Frontal cortex (tissue), 4 donors: ENCODE data around the gene HELZ. TPM values are rescaled to one million over a fixed set of nuclear protein-coding genes. Genes with fewer than 3 reads are reported as not detected.
"Not testable (repeated sequence)": the region's sequence is repeated elsewhere in the genome, so short reads cannot be mapped to it uniquely, and the experiment has no call there.

ENCODE experiments used
- DNase-seq, 2 donors: peaks; one replicate each; pipeline ENCODE4 v3.0.0; 2012; ENCODE audit warnings: low spot score in 2 of 2
- FAIRE-seq: peaks from 2 replicates; lab custom pipeline; 2012; peaks lifted over from hg19 to GRCh38; lab: Jason Lieb, UNC
- total RNA-seq: library from RNA; depleted of rRNA; stranded (reverse); fragments of >200 nt; gene quantifications from one replicate; pipeline ENCODE4 v1.2.3, GENCODE V29; 2014
- donor health status: control.
- donor health status: control.
- donor health status: control.

The HELZ gene
- total RNA-seq, 1 donor from 2014 or later: 37.1 TPM

- DNase-seq (no peak), FAIRE-seq (no peak)
These were observed 41.2 kb downstream of the HELZ start for GRCh38 chr17:67203818-67204217.

DNA sequence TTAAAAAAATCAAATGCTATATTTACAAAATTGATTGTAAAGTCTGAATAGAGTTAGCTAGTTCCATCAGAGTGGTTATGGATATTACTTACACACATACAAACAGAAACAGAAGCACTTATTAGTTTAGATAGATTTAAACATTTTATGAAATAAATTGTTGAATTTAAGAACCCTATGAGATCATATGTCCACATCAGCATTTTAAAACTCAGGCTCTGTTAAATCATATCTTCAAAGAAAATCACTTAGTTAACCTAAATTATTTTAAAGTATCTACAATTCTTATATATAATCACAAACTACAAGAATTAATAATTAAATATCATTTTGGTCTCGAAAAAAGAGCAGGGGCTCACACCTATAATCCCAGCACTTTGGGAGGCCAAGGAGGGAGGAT lies 42.5 kb downstream of the HELZ start:
- FAIRE-seq: no peak
- no peak for DNase-seq

- FAIRE-seq: no peak
- DNase-seq: no peak
These were observed 44.2 kb downstream of the HELZ start for GRCh38 chr17:67200727-67201301.

- DNase-seq: no peak
- no peak for FAIRE-seq
These were observed 46.9 kb downstream of the HELZ start for GRCh38 chr17:67198131-67198530.

GRCh38 chr17:67197023-67197422 lies 48.0 kb downstream of the HELZ start:
- not testable (repeated sequence) for DNase-seq, FAIRE-seq

DNA sequence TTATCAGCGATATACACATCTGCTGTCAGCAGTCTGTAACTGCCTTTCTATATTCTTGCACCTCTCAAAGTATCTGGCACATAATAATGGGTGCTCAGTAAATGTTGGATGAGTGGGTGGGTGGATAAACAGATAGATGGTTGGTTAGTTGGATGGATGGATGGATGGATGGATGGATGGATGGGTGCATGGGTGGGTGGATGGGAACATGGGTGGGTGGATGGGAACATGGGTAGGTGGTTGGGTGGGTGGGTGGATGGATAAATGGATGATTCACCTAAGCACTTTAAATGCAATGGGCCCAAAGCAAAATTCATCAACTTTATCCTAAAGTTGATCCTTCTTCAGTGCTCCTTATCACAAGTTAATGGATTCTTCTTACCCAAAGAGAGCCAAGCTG lies 48.6 kb downstream of the HELZ start:
- no peak for DNase-seq
- FAIRE-seq: no peak

- FAIRE-seq (no peak), DNase-seq (no peak)
These were observed 50.9 kb downstream of the HELZ start for GRCh38 chr17:67194134-67194533.

- FAIRE-seq: no peak
These were observed 57.1 kb downstream of the HELZ start for GRCh38 chr17:67187927-67188326.

DNA sequence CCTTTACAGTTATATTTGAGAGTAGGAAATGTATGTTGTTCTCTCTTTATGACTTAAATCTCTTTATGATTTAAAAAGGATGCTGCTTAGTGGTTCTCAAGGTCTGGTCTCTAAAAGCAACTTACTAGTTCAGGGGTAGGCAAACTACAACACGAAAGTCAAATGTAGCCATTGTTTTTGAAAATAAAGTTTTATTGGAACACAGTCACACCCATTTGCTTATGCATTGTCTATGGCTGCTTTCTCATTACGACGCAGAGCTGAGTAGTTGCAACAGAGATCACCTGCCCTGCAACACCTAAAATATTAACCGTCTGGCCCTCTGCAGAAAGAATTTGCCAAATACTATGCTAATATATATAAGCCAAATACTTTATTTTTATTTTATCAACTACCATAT lies 58.2 kb downstream of the HELZ start:
- FAIRE-seq: no peak
- no peak for DNase-seq

More at GRCh38 chr17:67187927-67188326, 57.1 kb downstream of the HELZ start:
- DNase-seq: no peak

GRCh38 chr17:67183531-67183930 lies 61.5 kb downstream of the HELZ start:
- no peak for FAIRE-seq
- DNase-seq: no peak

GRCh38 chr17:67181825-67182224 lies 63.2 kb downstream of the HELZ start:
- no peak for FAIRE-seq

DNA sequence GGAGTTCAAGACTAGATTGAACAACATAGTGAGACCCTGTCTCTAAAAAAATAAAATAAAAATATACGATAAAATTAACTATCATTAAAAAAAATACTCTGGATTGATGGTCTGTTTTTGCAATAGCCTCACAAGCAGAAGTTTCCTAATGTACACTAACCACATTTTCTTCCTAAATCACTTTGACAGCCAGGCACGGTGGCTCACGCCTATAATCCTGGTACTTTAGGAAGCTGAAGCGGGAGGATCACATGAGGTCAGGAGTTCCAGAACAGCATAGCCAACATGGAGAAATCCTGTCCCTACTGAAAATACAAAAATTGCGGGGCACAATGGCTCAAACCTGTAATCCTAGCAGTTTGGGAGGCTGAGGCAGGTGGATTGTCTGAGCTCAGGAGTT lies 64.7 kb downstream of the HELZ start:
- no peak for DNase-seq
- no peak for FAIRE-seq

More at GRCh38 chr17:67181825-67182224, 63.2 kb downstream of the HELZ start:
- no peak for DNase-seq

GRCh38 chr17:67178555-67178954 lies 66.4 kb downstream of the HELZ start:
- DNase-seq (no peak), FAIRE-seq (no peak)

DNA sequence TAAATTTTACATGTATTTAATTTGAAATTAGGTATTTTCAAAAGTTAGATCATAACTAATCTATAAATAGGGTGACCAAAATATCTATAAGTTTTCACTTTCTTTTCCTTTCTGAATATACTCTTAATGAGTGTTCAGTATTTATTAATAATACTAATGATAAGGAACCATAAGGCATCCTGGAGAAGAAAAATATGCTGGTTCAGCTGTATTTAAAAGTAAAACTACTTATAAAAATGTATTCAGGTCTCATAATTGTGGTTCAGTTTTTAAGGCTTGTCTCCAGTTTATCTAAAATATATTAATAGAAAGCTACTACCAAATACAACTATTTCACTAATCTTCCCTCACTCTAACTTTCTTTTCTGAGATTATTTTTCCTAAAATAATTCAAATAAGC lies 67.3 kb downstream of the HELZ start:
- DNase-seq (no peak), FAIRE-seq (no peak)

DNA sequence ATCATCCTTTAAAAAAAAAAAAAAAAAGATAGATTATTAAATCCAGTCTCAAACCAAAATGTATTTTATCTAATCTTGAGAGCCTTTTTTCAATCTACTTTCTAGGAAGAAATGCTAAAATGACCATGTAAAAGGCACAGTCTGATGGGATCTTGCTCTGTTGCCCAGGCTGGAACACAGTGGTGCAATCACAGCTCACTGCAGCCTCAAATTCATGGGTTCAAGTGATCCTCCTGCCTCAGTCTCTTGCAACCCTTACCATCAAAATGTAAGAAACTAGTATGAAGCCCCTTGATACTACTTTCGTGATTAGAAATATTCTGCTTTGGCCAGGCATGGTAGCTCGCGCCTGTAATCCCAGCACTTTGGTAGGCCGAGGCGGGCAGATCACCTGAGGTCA lies 70.8 kb downstream of the HELZ start:
- DNase-seq (no peak), FAIRE-seq (no peak)

- FAIRE-seq: no peak
These were observed 73.4 kb downstream of the HELZ start for GRCh38 chr17:67171560-67171959.

GRCh38 chr17:67168496-67168895 lies 76.5 kb downstream of the HELZ start:
- DNase-seq (no peak), FAIRE-seq (no peak)

More at GRCh38 chr17:67171560-67171959, 73.4 kb downstream of the HELZ start:
- DNase-seq: no peak

DNA sequence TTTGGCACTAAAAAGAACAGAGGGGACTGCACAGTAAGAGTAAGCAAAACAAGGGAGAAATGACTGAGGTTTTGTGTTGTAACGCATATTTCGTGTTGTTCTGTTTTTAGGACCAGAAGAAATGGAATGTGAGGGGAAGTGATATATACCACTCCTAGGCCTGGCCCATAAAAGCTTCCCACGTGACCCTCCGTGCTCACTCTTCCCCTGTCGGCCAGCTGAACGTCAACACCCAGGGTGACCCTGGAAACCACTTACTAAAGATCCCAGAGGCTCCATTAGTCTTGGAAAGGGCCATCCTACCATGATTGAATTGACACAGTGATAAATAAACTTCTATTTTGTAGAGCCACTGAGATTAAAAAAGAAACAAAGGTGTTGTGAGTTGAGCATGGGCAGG lies 79.8 kb downstream of the HELZ start:
- no peak for DNase-seq
- no peak for FAIRE-seq

- FAIRE-seq (no peak), DNase-seq (no peak)
These were observed 80.7 kb downstream of the HELZ start for GRCh38 chr17:67164302-67164701.

DNA sequence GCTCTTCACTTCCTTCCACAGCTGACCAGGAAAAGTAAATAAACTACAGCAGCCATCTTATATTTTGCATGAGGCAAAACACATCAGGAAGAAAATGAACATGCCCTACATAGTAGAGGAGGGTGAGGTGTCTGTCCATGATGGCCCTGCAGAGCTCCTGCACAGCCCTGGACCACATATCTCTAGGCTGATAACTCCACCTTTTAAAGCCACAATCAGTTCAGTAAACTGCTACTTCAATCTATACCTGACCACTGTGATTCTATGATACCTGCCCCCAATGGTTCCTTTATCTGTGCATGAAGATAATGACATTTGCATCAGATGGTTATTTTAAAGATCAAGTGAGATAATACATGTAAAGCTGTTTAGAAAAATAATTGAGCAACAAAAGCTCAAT lies 82.2 kb downstream of the HELZ start:
- FAIRE-seq (no peak), DNase-seq (no peak)

- FAIRE-seq: no peak
- no peak for DNase-seq
These were observed 83.4 kb downstream of the HELZ start for GRCh38 chr17:67161573-67161972.

DNA sequence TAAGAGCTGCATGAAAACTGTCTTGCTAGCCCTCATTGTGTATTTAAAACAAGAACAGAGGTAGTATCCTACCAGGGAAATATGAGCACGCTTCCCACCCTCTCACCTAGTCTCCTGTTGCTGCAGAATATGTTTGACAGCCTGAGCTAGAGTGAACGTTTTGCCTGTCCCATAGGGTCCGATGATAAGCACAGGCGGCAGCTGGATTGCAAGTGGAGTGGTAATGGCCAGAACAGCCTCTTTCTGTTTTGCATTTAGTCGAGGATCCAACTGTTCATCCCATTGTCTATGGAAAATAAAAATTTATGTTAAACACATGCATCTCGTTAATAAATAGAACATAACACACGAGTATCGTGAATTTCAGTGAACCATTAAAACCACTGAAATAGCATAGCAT lies 84.2 kb downstream of the HELZ start:
- DNase-seq: no peak
- no peak for FAIRE-seq
